Measurements from ENCODE around the gene C1QTNF5. TPM values are rescaled to one million over a fixed set of nuclear protein-coding genes. Genes with fewer than 3 reads are reported as not detected.

Gene C1QTNF5
- total RNA-seq, 1 experiment from 2014 or later = 3.0 TPM

DNA sequence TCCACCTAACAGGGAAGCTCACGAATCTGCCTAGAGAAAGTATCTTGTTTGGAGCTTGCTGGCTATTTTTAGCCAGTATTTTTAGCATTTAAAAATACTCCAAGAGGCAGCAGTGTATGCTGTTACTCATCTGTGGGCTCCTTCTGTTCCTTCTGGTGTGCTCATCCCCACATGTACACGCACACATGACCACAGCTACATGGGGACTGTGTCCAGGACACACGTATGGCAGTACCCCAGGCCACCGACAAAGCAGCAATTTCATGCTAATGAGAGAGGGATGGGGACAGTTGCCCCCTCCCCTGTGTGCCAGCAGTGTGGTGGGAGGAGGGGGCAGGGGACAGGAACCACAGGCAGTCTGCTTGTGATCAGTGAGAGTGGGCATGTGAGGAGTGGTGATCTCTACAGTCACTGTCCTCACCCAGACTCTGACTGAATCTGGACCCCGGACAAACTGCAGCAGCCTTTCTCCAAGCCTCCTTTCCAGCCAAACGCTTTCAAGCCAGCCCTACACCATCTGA, 24.4 kb upstream of the C1QTNF5 start:
- H3K9me3 Mint-ChIP-seq = no peaks in the 10 kb centered on the region
- H3K27ac Mint-ChIP-seq = no peak overlapping the region
- H3K4me3 Mint-ChIP-seq = peak overlapping the region; percentile 69
- peaks cover 2% of the 10 kb centered on the region; the same call in 1 of the 2 replicates for H3K36me3 Mint-ChIP-seq
- peaks cover 48% of the 10 kb centered on the region for H3K4me1 Mint-ChIP-seq
- ATAC-seq (no peak), DNase-seq (ENCODE audit: low spot score) (no peak)
- H3K27me3 Mint-ChIP-seq (ENCODE audit: low read depth) = peaks cover 49% of the 10 kb centered on the region
- CTCF ChIA-PET = interaction anchor here (0.6 to 6.2 kb wide), 9 partner anchors 9 to 127 kb away, joined by 3 to 95 read pairs (median 6); partner anchors contain the start of gene C1QTNF5
- no peak for TF ChIP-seq ZNF512 (CRISPR knock-in tag; IDR thresholded peaks at IDR 0.05; ENCODE audit: borderline replicate concordance)
- TF ChIP-seq ZNF396 (CRISPR knock-in tag; IDR thresholded peaks at IDR 0.05; ENCODE audit: borderline replicate concordance) = no peak
- no peak for TF ChIP-seq TEAD1 (CRISPR knock-in tag; IDR thresholded peaks at IDR 0.05)
- no peak for TF ChIP-seq NFE2L1 (CRISPR knock-in tag; IDR thresholded peaks at IDR 0.05)
- TF ChIP-seq NR3C1 (CRISPR knock-in tag; conservative IDR thresholded peaks at IDR 0.05; ENCODE audit: low read depth) = no peak
- no peak for TF ChIP-seq PREB (CRISPR knock-in tag; IDR thresholded peaks at IDR 0.05; ENCODE audit: borderline replicate concordance)
- no peak for TF ChIP-seq ZBTB43 (CRISPR knock-in tag; IDR thresholded peaks at IDR 0.05)
- no peak for TF ChIP-seq FOXJ3 (CRISPR knock-in tag; IDR thresholded peaks at IDR 0.05; ENCODE audit: borderline replicate concordance)
- no peak for TF ChIP-seq OVOL2 (CRISPR knock-in tag; IDR thresholded peaks at IDR 0.05; ENCODE audit: borderline replicate concordance)
- POLR2A ChIA-PET = no interaction called here

DNA sequence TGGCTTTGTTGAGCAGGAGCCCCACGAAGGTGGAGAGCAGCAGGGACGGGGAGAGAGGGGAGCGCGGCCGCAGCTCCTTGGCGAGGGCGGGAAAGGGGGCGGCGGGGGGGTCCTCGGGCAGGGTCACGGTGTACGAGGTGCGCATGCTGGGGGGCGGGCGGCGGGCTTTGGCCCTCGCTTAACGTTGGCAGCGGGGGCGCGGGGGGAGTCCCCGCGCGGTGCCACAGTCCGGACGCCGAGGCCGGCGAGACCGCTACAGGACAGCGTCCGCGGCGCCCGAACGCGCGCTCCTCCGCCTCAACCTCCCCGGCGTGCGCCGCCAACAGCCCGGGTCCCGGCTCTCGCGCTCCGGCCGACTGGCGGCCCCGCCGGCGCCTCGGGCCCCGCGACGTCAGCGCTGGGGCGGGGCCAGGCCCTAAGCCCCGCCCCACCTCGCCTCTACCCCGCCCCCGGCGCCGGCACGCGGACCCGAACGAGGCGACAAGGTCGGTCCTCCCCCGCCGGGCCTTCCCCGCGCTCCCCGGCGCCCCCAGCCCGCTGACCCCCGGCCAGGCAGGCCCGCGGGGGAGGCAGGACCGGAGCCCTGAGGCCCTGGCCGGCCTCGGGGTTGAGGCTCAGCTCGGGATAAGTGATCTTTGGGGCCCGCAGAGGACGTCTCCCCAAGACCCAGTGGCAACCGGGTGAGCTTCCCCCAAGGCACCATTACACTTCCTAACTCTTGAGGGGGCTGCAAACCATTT, 23.3 kb upstream of the C1QTNF5 start:
- POLR2A ChIA-PET = no interaction called here
- TF ChIP-seq ZNF317 (CRISPR knock-in tag; IDR thresholded peaks at IDR 0.05; ENCODE audit: borderline replicate concordance, low read depth) (0 out of 2 replicates have a peak, but pooled peaks have one; percentile 12), E2F5 (CRISPR knock-in tag; IDR thresholded peaks at IDR 0.05) (peak; percentile 40; the same call in 1 of the 2 replicates), TP53 (CRISPR knock-in tag; IDR thresholded peaks at IDR 0.05) (no peak), NFYB (CRISPR knock-in tag; conservative IDR thresholded peaks at IDR 0.05; ENCODE audit: low read depth) (peak; percentile 54; the same call in 1 of the 2 replicates), ZSCAN18 (CRISPR knock-in tag; IDR thresholded peaks at IDR 0.05) (no peak), MYBL2 (CRISPR knock-in tag; IDR thresholded peaks at IDR 0.05) (no peak), FOXK1 (CRISPR knock-in tag; IDR thresholded peaks at IDR 0.05) (no peak), GRHL2 (CRISPR knock-in tag; IDR thresholded peaks at IDR 0.05; ENCODE audit: insufficient replicate concordance, severe bottlenecking) (no peak), ZNF263 (CRISPR knock-in tag; IDR thresholded peaks at IDR 0.05; ENCODE audit: low read depth) (no peak), SP1 (CRISPR knock-in tag; conservative IDR thresholded peaks at IDR 0.05) (peak; percentile 55), ZNF281 (CRISPR knock-in tag; IDR thresholded peaks at IDR 0.05) (no peak), ATF1 (CRISPR knock-in tag; IDR thresholded peaks at IDR 0.05) (no peak)
- TF ChIP-seq, protein P1, sequence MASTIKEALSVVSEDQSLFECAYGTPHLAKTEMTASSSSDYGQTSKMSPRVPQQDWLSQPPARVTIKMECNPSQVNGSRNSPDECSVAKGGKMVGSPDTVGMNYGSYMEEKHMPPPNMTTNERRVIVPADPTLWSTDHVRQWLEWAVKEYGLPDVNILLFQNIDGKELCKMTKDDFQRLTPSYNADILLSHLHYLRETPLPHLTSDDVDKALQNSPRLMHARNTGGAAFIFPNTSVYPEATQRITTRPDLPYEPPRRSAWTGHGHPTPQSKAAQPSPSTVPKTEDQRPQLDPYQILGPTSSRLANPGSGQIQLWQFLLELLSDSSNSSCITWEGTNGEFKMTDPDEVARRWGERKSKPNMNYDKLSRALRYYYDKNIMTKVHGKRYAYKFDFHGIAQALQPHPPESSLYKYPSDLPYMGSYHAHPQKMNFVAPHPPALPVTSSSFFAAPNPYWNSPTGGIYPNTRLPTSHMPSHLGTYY (CRISPR knock-in tag; IDR thresholded peaks at IDR 0.05) = no peak
- Mint-ChIP-seq H3K4me1 (peaks cover 50% of the 10 kb centered on the region), H3K9me3 (no peaks in the 10 kb centered on the region), H3K27ac (no peak overlapping the region), H3K4me3 (peak overlapping the region; percentile 69), H3K27me3 (ENCODE audit: low read depth) (peaks cover 49% of the 10 kb centered on the region), H3K36me3 (peaks cover 6% of the 10 kb centered on the region; the same call in 1 of the 2 replicates)
- CTCF ChIA-PET = interaction anchor here (0.6 to 6.2 kb wide), 12 partner anchors 8 to 128 kb away, joined by 3 to 95 read pairs (median 5); partner anchors contain the start of genes C1QTNF5 and USP2
- peak; percentile 68 for DNase-seq (ENCODE audit: low spot score)
- ATAC-seq = peak; percentile 72

Measured in WTC11 (cell line).